ENCODE data around the gene SHLD2.
"Not testable (repeated sequence)": the region's sequence is repeated elsewhere in the genome, so short reads cannot be mapped to it uniquely, and the experiment has no call there.

The SHLD2 gene

DNA sequence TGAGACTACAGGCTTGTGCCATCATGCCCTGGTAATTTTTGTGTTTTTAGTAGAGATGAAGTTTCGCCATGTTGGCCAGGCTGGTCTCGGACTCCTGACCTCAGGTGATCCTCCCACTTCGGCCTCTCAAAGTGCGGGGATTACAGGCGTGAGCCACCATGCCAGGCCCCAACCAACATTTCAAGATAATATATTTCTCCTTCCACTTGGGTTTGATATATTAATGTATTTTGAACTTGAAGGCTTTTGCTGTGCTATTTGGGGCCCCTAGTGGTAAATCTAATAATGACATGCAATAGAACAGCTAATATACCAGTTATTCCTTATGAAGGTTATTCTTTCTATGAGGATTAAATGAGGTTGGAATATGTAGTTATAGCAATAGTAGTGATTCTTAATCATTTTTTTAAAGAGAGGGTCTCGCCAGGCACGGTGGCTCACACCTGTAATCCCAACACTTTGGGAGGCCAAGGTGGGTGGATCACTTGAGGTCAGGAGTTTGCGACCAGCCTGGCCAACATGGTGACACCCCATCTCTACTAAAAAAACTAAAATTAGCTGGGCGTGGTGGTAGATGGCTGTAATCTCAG is 54.1 kb downstream of the SHLD2 start:
- not testable (repeated sequence) for DNase-seq

- DNase-seq, result not testable (repeated sequence)
Observed at GRCh38 chr10:87151516-87151915, 56.5 kb downstream of the SHLD2 start.

DNA sequence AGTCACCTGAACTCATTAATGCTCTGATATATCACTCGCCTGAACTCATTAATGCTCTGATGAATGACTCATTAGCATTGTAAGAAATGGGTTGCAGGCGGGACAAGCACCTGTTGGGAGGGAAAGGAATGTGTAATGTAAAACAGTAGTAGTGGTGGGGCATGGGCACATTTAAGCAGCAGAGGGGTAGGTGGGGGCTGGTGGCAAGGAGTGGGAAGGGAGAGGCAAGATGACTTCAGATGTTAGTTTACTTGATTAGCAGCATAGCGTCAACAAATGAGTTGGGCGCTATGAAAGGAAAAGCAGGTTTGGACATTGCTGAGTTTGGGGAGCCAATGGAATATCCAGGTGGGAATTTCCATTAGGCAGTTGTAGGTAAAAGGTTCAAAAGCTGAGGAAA is 61.8 kb downstream of the SHLD2 start:
- not testable (repeated sequence) for DNase-seq

DNA sequence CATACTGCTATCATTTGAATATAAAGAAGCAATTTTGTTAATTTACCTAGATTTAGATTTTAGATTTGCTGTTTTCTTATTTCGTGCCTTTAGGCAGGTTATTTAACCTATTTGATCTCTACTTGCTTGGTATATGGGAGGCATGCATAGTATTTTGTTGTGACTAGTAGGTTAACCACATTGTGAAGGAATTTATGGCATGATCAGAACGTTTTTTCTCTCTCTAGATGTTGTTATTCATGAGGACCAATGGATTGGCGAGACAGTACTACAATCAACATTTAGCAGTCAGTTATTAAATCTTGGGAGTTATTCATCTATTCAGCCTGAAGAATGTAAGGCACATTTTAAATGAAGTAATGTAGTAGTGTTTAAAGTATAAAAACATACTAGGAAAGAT is 62.8 kb downstream of the SHLD2 start:
- DNase-seq, result not testable (repeated sequence)

- not testable (repeated sequence) for DNase-seq
Observed at GRCh38 chr10:87162703-87163293, 67.8 kb downstream of the SHLD2 start.

- DNase-seq, result not testable (repeated sequence)
Observed at GRCh38 chr10:87163414-87163813, 68.4 kb downstream of the SHLD2 start.

DNA sequence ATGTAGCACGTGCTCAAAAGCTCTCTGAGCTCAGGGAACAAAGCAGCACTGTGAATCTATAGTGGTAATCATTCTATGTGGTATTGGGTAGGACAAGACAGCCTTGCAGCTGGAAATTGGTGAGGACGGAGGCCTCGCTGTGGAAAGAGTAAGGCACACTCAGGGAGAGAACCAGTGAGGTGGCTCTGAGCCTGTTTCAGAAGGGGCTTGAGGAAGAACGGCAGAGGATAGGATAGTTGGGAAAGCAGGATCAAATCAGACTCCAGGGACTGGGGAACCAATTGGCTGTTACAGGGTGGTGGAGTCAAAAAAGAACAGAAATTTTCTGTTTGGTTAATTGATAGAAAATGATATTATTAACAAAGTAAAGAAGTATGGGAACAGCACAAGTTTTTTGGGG is 74.9 kb downstream of the SHLD2 start:
- not testable (repeated sequence) for DNase-seq

DNA sequence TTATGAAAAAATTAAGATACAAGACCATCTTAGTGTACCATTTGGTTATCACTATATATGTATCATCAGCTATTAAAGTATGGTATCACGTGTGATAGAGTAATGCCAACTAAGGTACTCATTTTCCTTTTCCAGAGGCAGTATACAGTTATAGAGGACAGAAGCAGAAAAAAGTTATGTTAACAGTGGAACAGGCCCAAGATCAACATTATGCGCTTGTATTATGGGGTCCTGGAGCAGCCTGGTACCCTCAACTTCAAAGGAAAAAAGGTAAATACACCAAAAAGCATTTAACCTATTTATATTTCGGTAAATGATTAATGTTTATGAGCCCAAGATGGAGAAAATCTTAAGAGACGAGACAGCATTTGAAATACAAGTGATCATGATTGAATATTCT is 75.7 kb downstream of the SHLD2 start:
- DNase-seq, result not testable (repeated sequence)

DNA sequence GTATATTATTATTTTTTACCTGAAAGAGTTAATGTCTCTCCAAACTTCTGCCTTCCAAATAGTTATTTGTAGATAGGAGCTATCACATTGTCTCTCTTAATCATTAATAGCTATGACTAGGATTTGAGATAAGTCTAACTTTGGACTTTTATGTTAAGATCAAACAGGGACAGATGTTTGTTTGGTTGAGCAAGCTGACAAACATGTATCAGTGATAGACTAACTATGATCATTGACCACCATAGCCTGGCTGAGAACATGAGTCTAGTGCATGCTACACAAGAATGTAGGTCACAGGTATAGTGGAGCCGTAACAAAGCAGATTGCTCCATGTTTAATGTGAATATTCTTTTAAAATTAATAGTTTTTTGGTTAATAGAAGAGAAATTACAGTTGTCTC is 76.7 kb downstream of the SHLD2 start:
- DNase-seq, result not testable (repeated sequence)

DNA sequence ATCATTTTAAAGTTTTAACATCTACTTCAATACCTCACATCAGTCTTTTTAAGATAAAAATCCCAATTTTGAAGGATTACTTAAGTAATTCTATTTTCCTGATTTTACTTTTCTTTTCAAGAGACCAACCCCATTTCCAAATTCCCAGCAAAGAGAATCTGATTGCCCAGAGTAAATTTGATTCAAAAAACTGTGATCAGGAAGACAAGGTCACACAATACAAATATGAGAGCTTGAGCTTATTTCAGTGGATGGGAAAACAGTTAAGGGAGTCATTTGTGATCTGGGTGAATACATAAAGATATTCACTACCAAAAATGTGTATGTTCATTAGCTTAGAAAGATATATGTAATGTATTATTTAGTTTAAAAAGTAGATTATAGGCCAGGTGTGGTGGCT is 77.2 kb downstream of the SHLD2 start:
- not testable (repeated sequence) for DNase-seq

GRCh38 chr10:87177587-87177986 is 82.6 kb downstream of the SHLD2 start:
- DNase-seq, result not testable (repeated sequence)

GRCh38 chr10:87184421-87184820 is 89.4 kb downstream of the SHLD2 start:
- DNase-seq, result not testable (repeated sequence)

DNA sequence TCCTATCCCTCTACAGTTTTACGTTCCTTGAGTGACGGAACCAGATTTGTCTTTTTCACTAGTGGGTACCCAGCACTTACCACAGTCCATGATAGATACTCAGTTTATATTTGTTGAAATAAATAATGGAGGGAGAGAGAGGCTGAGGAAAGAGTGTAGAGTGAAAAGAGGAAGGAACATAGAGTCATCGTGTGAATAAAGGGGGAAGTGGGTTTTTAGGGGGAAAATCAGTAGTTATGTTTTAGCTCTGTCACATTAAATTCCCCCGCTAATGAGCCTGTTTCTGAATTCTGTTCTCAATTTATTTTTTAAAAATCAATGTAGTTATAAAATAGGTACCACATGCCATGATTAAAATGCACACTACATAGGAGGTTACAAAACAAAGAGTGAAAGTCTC is 91.0 kb downstream of the SHLD2 start:
- not testable (repeated sequence) for DNase-seq

- not testable (repeated sequence) for DNase-seq
Observed at GRCh38 chr10:87187573-87187972, 92.6 kb downstream of the SHLD2 start.

- DNase-seq, result not testable (repeated sequence)
Observed at GRCh38 chr10:87191841-87192240, 96.8 kb downstream of the SHLD2 start.

DNA sequence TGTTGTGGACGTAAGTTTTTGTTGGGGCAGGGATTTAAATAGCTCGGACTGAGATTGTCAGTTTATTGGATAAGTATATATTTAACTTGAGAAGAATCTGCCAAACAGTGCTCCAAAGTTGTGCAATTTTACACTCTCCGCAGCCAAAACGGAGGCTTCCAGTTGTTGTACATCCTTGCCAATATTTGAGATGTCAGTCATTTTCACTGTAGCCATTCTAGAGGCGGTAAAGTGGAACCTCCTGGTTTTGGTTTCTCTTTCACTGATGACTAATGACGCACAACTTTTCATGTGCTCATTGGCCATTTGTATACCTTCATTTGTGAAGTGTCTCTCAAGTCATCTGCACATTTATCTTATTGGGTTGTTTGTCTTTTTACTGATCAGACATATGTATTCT is 105.9 kb downstream of the SHLD2 start:
- DNase-seq, result not testable (repeated sequence)

GRCh38 chr10:87204801-87205200 is 109.8 kb downstream of the SHLD2 start:
- not testable (repeated sequence) for DNase-seq

DNA sequence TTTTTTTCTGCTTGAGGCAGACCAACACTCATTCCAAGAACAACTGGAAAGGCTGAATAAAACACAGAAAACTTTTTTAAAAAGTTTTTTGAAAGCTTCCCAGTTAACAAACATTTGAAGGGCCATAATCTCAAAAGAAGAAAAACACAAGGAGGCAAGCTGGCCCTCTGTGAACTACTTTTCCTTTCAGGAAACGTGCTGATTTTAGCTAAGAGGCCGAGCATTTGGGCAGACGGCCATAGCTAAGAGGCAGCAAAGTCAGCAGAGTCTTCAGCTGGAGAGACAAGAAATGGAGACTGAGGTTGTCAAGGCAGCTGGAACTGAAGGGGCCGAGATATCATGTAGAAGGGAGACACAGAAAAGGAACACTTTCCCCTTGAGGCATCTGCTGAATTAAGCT is 111.9 kb downstream of the SHLD2 start:
- not testable (repeated sequence) for DNase-seq

- DNase-seq, result peak; percentile 83
Observed at GRCh38 chr10:87210309-87210708, 115.3 kb downstream of the SHLD2 start.

GRCh38 chr10:87211848-87212247 is 116.8 kb downstream of the SHLD2 start:
- DNase-seq, result peak; percentile 91

- DNase-seq, result not testable (repeated sequence)
Observed at GRCh38 chr10:87213150-87213765, 118.3 kb downstream of the SHLD2 start.

GRCh38 chr10:87213806-87214205 is 118.8 kb downstream of the SHLD2 start:
- not testable (repeated sequence) for DNase-seq

- DNase-seq, result not testable (repeated sequence)
Observed at GRCh38 chr10:87216120-87216519, 121.1 kb downstream of the SHLD2 start.

DNA sequence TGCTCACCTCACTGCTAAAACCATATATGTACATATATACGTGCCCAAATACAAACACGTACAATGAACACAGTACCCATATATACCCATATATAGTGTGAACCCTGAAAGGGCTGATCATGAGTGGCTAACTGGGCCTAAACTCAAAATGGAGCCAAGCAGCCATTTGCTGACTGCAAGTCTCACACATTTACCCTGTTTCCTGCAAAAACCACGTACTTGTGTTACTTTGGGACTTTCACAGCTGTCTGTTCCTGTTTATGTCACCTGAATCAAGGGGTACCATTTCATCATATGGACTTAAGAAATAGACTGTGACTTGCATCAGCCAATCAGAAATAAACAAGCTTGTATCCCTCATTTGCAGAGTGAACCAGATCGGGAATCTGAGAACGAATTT is 124.4 kb downstream of the SHLD2 start:
- not testable (repeated sequence) for DNase-seq

Measured in islet precursor cell (in vitro differentiated cells).